Ishikawa (cell line): ENCODE measurements around the gene PIGW.

Experiments used
- FOXM1 ChIP-seq: IDR thresholded peaks from 2 replicates; pipeline ENCODE4 v1.6.1; 2012; ENCODE audit warnings: low read depth, borderline replicate concordance
- MAX ChIP-seq: IDR thresholded peaks from 2 replicates; pipeline ENCODE4 v1.6.1; 2012
- TCF12 ChIP-seq: IDR thresholded peaks from 2 replicates; pipeline ENCODE4 v1.6.1; 2012; ENCODE audit warnings: low read depth

GRCh38 chr17:36504156-36504545, 30.6 kb upstream of the PIGW start:
- no peak for TF ChIP-seq FOXM1
- TF ChIP-seq TCF12, result no peak
- no peak for TF ChIP-seq MAX
